ENCODE data around the gene DSG2.

Gene DSG2

DNA sequence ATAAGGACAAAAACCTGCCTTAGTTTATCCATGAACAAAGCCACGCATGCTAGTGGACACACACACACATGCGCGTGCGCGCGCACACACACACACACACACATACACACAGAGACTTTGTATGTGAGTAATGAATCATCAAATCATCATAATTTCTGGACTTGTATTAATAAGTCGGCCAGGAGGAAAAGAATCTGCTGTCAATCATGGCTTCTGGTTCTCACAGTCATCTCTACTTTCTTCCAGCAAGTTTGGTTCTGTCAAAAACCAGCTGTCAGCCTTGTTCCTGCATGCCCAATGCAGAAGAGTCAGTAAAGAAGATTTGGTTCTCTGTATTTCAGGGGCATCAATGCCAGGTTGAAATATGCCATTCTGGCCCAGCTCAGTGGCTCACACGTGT, 92.6 kb downstream of the DSG2 start:
- DNase-seq (ENCODE audit: low read depth in 3 of 3), result no peak

DNA sequence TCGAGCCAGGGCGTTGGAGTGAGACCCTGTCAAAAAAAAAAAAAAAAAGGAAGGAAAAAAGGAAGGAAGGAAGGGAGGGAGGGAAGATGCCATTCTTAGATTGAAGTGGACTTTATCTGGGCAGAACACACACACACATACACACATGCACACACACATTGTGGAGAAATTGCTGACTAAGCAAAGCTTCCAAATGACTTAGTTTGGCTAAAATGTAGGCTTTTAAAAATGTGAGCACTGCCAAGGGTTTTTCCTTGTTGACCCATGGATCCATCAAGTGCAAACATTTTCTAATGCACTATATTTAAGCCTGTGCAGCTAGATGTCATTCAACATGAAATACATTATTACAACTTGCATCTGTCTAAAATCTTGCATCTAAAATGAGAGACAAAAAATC, 93.1 kb downstream of the DSG2 start:
- DNase-seq (ENCODE audit: low read depth in 3 of 3), result no peak

DNA sequence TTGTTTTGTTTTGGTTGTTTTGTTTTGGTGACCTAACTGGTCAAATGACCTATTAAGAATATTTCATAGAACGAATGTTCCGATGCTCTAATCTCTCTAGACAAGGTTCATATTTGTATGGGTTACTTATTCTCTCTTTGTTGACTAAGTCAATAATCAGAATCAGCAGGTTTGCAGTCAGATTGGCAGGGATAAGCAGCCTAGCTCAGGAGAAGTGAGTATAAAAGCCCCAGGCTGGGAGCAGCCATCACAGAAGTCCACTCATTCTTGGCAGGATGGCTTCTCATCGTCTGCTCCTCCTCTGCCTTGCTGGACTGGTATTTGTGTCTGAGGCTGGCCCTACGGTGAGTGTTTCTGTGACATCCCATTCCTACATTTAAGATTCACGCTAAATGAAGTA, 93.7 kb downstream of the DSG2 start, which contains the start of gene TTR:
Gene TTR (plus strand): TSS at position 250 of the 400 bp plus-strand sequence. CDS start 26 bp downstream, at position 276.
- DNase-seq (ENCODE audit: low read depth in 3 of 3), result no peak

DNA sequence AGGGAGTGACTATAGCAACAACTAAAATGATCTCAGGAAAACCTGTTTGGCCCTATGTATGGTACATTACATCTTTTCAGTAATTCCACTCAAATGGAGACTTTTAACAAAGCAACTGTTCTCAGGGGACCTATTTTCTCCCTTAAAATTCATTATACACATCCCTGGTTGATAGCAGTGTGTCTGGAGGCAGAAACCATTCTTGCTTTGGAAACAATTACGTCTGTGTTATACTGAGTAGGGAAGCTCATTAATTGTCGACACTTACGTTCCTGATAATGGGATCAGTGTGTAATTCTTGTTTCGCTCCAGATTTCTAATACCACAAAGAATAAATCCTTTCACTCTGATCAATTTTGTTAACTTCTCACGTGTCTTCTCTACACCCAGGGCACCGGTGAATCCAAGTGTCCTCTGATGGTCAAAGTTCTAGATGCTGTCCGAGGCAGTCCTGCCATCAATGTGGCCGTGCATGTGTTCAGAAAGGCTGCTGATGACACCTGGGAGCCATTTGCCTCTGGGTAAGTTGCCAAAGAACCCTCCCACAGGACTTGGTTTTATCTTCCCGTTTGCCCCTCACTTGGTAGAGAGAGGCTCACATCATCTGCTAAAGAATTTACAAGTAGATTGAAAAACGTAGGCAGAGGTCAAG, 94.7 kb downstream of the DSG2 start:
- no peak for DNase-seq (ENCODE audit: low read depth in 3 of 3)

DNA sequence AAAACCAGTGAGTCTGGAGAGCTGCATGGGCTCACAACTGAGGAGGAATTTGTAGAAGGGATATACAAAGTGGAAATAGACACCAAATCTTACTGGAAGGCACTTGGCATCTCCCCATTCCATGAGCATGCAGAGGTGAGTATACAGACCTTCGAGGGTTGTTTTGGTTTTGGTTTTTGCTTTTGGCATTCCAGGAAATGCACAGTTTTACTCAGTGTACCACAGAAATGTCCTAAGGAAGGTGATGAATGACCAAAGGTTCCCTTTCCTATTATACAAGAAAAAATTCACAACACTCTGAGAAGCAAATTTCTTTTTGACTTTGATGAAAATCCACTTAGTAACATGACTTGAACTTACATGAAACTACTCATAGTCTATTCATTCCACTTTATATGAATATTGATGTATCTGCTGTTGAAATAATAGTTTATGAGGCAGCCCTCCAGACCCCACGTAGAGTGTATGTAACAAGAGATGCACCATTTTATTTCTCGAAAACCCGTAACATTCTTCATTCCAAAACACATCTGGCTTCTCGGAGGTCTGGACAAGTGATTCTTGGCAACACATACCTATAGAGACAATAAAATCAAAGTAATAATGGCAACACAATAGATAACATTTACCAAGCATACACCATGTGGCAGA, 97.3 kb downstream of the DSG2 start:
- no peak for DNase-seq (ENCODE audit: low read depth in 3 of 3)

DNA sequence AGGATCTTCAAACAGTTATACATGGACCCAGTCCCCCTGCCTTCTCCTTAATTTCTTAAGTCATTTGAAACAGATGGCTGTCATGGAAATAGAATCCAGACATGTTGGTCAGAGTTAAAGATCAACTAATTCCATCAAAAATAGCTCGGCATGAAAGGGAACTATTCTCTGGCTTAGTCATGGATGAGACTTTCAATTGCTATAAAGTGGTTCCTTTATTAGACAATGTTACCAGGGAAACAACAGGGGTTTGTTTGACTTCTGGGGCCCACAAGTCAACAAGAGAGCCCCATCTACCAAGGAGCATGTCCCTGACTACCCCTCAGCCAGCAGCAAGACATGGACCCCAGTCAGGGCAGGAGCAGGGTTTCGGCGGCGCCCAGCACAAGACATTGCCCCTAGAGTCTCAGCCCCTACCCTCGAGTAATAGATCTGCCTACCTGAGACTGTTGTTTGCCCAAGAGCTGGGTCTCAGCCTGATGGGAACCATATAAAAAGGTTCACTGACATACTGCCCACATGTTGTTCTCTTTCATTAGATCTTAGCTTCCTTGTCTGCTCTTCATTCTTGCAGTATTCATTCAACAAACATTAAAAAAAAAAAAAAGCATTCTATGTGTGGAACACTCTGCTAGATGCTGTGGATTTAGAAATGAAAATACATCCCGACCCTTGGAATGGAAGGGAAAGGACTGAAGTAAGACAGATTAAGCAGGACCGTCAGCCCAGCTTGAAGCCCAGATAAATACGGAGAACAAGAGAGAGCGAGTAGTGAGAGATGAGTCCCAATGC, 98.3 kb downstream of the DSG2 start:
- no peak for DNase-seq (ENCODE audit: low read depth in 3 of 3)

DNA sequence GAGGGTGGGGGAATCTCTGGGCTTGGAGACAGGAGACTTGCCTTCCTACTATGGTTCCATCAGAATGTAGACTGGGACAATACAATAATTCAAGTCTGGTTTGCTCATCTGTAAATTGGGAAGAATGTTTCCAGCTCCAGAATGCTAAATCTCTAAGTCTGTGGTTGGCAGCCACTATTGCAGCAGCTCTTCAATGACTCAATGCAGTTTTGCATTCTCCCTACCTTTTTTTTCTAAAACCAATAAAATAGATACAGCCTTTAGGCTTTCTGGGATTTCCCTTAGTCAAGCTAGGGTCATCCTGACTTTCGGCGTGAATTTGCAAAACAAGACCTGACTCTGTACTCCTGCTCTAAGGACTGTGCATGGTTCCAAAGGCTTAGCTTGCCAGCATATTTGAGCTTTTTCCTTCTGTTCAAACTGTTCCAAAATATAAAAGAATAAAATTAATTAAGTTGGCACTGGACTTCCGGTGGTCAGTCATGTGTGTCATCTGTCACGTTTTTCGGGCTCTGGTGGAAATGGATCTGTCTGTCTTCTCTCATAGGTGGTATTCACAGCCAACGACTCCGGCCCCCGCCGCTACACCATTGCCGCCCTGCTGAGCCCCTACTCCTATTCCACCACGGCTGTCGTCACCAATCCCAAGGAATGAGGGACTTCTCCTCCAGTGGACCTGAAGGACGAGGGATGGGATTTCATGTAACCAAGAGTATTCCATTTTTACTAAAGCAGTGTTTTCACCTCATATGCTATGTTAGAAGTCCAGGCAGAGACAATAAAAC, 100.2 kb downstream of the DSG2 start:
- no peak for DNase-seq (ENCODE audit: low read depth in 3 of 3)
